GM18505 (cell line): ENCODE measurements around the gene ZBTB8A.

ENCODE experiments used
- ATAC-seq: cut with Tn5 transposase; IDR thresholded peaks from one replicate; pipeline ENCODE4 v1.9.1; 2021; ENCODE audit not compliant: unreplicated experiment
- POLR2A ChIP-seq: IDR thresholded peaks from 4 replicates; pipeline ENCODE4 v1.6.1; 2011; ENCODE audit warnings: borderline replicate concordance; ENCODE audit not compliant: insufficient read depth, insufficient read length; ENCODE audit errors: extremely low read depth

The ZBTB8A gene

DNA sequence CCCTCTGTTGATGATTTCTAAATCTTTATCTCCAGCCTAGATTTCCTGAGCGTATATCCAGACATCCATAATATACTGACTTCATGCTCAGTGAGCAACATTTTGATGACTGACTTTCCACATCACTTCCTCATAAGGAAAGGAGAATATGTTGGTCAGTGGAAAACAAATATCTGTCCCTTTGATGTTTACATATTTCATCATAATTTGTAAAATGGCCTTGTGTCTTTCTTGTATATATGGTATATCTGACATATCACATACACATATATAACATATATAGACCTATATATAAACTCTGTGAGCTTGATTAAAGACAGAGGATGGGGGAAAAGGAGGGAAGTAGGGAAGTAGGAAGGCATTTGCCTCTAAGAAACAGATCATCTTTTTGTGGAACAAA is 18.6 kb downstream of the ZBTB8A start:
- no peak for TF ChIP-seq POLR2A
- ATAC-seq, result no peak

DNA sequence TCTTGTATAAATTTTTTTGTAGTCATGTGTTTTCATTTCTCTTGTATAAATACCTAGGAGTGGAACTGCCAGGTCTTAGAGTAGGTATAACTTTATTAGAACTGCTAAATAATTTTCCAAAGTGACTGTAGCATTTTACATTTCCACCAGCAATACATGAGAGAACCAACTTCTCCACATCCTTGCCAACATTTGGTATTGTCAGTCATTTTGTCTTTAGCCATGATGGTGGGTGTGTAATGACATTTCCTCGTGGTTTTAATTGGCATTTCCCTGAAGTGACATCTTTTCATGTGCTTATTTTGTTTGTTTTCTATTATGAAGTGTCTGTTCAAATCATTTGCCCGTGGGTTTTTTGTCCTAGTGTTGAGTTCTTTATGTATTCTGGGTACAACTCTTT is 29.7 kb downstream of the ZBTB8A start:
- ATAC-seq, result no peak
- no peak for TF ChIP-seq POLR2A

DNA sequence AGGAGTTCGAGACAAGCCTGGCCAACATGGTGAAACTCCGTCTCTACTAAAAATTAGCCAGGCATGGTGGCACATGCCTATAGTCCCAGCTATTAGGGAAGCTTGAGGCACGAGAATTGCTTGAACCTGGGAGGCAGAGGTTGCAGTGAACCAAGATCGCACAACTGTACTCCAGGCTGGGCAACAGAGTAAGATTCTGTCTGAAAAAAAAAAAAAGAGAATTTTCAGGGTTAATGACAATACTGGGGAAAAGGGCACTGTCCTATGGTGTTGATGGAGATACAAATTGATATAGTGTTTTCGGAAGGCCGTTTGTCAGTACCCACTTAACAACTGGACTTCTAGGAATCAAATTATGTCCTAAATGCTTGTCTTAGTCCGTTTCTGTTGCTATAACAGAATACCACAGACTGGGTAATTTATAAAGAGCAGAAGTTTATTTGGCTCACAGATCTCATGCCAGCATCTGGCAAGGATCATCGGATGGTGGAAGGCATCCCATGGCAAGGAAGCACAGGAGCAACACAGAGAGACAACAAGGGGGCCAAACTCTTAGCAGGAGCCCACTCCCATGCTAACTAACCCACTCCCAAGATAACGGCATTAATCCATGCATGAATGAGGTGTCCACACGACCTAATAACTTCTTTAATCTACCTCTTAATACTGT is 41.3 kb downstream of the ZBTB8A start:
- no peak for ATAC-seq
- TF ChIP-seq POLR2A, result no peak

DNA sequence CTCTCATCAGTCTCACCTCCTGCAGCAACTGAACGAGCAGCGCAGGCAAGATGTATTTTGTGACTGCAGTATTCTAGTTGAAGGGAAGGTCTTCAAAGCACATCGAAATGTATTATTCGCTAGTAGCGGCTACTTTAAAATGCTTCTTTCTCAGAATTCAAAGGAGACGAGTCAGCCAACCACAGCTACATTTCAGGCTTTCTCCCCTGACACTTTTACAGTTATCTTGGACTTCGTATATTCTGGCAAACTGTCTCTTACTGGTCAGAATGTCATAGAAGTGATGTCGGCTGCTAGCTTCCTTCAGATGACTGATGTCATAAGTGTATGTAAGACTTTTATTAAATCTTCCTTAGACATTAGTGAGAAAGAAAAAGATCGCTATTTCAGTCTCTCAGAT is 53.7 kb downstream of the ZBTB8A start:
- no peak for TF ChIP-seq POLR2A
- no peak for ATAC-seq

DNA sequence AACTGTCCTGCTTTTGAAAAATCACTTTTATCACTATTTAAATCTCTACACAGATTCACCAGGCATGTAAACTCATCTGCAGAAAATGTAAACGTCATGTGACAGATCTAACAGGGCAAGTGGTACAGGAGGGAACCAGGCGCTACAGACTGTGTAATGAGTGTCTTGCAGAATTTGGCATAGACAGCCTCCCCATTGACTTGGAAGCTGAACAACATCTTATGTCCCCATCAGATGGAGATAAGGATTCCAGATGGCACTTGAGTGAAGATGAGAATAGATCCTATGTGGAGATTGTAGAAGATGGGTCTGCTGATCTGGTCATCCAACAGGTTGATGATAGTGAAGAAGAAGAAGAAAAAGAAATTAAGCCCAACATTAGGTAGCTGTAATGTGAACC is 60.8 kb downstream of the ZBTB8A start:
- ATAC-seq, result no peak
- TF ChIP-seq POLR2A, result no peak

DNA sequence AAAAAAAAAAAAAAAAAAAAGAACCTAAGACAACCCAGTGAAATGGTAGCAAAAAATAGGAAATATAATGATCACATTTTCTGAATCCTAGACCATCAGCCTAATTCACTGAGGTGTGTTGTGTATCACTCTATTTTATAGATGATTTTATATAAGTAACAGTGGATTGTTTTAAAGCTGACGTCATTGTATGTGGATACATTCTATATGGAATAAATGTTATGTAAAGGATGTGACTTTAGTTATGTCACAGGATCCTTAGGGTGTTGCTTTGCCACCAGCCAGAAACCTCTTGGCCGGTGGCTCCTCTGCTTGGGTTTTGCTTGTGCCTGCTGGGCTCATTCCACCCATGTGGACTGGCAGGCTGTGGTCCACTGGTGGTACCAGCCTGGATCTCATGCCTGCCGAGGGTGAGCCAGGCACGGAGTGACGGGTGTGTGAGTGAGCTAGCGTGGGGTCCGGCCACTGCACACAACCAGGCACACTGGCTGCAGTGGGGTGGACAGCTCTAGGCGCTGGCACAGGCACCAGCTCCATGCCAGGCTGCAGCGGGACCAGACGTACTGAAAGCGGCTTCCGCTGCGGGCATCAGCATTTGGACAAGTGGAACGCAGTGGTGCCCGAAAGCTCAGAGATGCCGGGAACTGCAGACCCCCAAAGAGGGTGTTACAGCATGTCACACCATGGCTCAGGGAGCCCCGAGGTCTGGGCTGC is 66.6 kb downstream of the ZBTB8A start:
- ATAC-seq, result no peak
- no peak for TF ChIP-seq POLR2A

DNA sequence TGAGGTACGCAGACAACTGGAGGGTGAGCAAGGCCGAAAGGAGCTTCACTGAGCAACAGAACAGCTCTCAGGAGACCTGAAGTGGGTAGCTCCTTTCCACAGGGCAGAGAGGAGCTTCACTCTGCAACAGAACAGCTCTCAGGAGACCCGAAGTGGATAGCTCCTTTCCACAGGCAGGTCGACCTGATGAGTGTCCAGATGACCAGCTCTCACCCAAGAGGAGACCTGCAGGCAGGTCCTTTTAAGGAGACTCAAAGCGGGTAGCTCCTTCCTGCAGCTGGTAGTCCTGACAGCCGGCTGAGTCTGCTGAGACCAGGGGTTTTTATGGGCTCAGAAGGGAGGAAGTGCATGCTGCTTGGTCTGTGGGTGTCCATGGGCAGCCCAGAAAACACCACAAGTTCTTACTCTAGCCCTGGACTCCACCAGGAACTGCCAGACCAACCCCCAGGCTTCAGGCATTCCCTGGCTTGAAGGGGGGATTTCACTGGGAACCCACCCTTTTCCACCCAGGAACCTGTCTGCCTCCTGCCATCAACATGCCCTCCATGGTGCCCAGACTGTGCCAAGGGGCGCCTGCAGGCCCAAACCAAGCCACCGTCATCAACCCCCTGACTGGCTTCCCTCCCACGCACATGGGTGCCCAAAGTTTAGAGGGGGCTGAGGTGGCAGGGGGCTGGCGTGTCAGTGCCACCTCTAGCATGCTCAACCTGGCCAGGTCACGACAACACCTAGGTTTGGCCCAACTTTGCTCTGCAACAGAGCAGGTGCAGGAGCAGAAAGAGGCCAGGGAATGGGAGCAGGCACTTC is 67.5 kb downstream of the ZBTB8A start:
- ATAC-seq, result no peak
- TF ChIP-seq POLR2A, result no peak

DNA sequence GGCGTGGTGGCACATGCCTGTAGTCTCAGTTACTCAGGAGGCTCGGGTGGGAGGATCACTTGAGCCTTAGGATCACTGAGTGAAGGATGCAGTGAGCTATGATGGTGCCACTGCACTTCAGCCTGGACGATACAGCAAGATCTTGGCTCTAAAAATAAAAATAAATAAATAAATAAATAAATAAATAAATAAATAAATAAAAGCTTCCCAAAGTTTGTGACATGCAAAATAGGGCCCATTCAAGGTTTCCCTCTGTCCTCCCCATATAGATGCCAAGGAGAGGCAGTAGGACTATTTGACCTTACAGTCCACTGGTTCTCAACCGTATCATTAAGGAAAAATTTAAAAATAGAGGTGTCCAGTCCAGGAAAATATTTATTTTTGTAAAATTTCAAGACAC is 70.0 kb downstream of the ZBTB8A start:
- no peak for ATAC-seq
- no peak for TF ChIP-seq POLR2A

DNA sequence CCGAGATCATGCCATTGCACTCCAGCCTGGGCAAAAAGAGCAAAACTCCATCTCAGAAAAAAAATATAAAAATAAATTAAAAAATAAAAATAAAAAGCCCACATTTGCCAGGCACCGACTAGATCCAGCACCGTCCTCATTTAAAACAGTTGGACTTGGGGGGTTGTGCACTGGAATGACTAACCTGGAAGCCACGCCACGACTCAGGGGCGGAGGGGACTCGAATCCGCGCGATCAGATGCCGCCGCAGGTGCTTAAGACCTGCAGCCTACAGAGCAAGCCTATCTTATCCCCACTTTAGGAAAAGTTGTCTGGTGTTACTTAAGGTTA is 72.6 kb downstream of the ZBTB8A start:
- TF ChIP-seq POLR2A, result no peak
- ATAC-seq, result no peak

DNA sequence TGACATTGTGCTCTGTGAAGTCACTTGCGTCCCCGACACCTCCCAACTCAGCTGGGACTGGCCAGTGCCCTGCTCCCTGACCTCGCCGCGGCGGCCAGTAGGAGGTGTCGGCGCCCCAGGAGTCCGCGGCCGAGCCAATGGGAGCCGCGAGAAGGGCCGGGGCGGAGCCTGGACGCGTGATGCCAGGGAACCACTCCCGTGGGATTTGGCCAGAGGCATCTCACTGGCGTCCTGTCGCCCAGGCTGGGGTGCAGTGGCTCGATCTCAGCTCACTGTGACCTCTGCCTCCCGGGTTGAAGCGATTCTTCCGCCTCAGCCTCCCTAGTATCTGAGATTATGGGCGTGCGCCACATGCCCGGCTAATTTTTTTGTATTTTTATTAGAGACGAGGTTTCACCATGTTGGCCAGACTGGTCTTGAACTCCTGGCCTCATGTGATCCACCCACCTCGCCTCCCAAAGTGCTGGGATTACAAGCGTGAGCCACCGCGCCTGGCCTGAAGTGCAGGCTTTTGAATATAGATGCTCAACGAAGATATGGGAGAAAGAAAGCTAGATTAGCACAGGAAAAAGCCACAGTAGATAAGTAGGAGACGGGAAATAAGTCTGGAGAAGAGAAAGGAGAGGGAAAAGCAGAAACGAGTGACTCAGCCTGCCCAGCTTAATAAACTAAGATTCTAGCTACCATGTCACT is 73.1 kb downstream of the ZBTB8A start:
- TF ChIP-seq POLR2A, result peak; percentile 61

DNA sequence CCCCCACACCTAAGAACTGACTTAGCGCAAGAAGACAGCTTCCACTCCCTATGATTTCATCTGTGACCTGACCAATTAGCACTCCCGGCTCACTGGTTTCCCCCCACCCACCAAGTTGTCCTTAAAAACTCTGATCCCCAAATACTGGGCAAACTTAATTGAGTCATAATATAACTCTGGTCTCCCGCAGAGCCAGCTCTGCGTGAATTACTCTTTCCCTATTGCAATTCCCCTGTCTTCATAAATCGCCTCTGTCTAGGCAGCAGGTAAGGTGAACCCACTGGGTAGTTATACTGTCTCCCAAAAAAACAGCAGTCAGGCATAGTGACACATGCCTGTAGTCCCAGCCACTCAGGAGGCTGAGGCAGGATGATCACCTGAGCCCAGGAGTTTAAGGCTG is 74.2 kb downstream of the ZBTB8A start:
- no peak for TF ChIP-seq POLR2A
- no peak for ATAC-seq

More for the DNA sequence above, 73.1 kb downstream of the ZBTB8A start:
- peak; percentile 55 for ATAC-seq

DNA sequence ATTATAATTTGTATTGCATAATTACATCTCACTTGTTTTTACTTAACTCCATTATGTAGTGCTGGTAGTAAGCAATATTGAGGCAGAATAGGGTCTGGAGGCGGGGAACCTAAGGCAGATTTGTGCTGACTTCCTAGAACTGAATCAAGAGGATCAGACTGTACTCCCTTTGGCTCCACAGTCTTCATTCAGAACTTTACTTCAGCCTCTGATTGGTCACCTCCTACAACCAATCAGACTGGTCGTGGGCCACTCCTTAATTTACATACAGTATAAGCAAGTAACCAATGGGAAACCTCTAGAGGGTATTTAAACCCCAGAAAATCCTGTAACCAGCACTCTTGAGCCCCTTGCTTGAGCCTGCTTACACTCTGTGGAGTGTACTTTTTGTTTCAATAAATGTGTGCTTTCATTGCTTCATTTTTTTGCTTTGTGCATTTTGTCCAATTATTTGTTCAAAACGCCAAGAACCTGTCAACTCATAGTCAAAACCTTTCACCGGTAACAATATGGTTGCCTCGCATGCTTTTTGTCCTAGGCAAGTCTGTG is 79.5 kb downstream of the ZBTB8A start:
- no peak for ATAC-seq
- TF ChIP-seq POLR2A, result no peak
